ENCODE data around the gene ATP1A1. TPM values are rescaled to one million over a fixed set of nuclear protein-coding genes. Genes with fewer than 3 reads are reported as not detected.

Gene ATP1A1
- total RNA-seq, 1 donor from 2014 or later = 78.4 TPM

DNA sequence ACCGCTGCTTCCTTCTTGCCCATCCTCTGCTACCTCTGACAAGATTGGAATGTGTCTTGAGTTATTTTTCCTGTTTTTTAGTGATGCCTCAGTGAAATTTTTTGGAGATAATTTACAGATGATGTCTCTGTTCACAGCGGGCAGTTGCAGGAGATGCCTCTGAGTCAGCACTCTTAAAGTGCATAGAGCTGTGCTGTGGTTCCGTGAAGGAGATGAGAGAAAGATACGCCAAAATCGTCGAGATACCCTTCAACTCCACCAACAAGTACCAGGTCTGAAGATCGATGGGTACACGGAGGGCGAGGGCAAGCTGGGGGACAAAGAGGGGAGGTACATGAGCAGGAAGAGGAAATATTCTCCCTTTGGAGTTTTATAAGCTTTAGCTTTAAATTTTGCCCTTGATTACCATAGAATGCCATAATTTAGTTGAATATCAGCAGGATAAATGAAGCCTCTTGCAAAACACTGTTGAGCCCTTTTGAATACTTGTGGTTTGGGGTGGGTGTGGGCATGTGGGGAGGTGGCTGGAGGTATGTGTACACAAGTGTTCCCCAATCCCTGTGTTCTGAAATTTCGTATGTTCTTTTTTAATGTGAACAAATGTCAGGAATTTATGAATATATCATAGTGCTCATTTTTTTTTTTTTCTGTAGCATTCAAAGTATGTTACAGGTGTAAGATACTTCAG lies 19.8 kb downstream of the ATP1A1 start:
- Mint-ChIP-seq H3K9me3 (ENCODE audit: unreplicated experiment) (no peaks in the 10 kb centered on the region), H3K4me3 (ENCODE audit: unreplicated experiment) (no peak overlapping the region), H3K27me3 (ENCODE audit: unreplicated experiment) (peaks cover 4% of the 10 kb centered on the region), H3K4me1 (ENCODE audit: low read depth, unreplicated experiment) (no peaks in the 10 kb centered on the region), H3K27ac (ENCODE audit: unreplicated experiment) (no peak overlapping the region), H3K36me3 (ENCODE audit: unreplicated experiment) (peaks cover 13% of the 10 kb centered on the region)
- TF ChIP-seq, protein P1, sequence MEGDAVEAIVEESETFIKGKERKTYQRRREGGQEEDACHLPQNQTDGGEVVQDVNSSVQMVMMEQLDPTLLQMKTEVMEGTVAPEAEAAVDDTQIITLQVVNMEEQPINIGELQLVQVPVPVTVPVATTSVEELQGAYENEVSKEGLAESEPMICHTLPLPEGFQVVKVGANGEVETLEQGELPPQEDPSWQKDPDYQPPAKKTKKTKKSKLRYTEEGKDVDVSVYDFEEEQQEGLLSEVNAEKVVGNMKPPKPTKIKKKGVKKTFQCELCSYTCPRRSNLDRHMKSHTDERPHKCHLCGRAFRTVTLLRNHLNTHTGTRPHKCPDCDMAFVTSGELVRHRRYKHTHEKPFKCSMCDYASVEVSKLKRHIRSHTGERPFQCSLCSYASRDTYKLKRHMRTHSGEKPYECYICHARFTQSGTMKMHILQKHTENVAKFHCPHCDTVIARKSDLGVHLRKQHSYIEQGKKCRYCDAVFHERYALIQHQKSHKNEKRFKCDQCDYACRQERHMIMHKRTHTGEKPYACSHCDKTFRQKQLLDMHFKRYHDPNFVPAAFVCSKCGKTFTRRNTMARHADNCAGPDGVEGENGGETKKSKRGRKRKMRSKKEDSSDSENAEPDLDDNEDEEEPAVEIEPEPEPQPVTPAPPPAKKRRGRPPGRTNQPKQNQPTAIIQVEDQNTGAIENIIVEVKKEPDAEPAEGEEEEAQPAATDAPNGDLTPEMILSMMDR (IDR thresholded peaks at IDR 0.05; ENCODE audit: partially characterized antibody, unreplicated experiment) = no peak
- no peak for DNase-seq

DNA sequence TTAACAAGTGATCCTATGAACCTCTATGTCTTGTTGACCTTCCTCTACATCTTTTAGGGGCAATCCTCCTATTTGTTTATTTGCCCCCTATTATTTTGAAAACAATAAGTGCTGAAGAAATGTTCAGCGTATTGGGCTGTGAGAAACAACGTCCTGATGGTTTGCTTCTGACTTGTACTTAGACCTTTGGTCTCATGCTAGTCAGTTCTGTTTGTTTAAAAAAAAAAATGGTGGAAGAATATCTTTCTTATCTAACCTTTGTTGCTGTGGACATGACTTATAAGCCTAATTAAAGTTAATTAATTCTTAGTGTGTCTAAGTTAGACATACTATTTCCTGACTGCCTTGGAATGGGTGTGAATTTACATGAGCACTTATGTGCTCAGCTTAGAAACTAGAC lies 20.7 kb downstream of the ATP1A1 start:
- peaks cover 1% of the 10 kb centered on the region for H3K9me3 Mint-ChIP-seq (ENCODE audit: unreplicated experiment)
- TF ChIP-seq, protein P1 (IDR thresholded peaks at IDR 0.05; ENCODE audit: partially characterized antibody, unreplicated experiment) = no peak
- no peak overlapping the region for H3K4me3 Mint-ChIP-seq (ENCODE audit: unreplicated experiment)
- peaks cover 7% of the 10 kb centered on the region for H3K27me3 Mint-ChIP-seq (ENCODE audit: unreplicated experiment)
- no peak overlapping the region for H3K27ac Mint-ChIP-seq (ENCODE audit: unreplicated experiment)
- peaks cover 5% of the 10 kb centered on the region for H3K36me3 Mint-ChIP-seq (ENCODE audit: unreplicated experiment)
- no peak for DNase-seq
- H3K4me1 Mint-ChIP-seq (ENCODE audit: low read depth, unreplicated experiment) = no peaks in the 10 kb centered on the region

DNA sequence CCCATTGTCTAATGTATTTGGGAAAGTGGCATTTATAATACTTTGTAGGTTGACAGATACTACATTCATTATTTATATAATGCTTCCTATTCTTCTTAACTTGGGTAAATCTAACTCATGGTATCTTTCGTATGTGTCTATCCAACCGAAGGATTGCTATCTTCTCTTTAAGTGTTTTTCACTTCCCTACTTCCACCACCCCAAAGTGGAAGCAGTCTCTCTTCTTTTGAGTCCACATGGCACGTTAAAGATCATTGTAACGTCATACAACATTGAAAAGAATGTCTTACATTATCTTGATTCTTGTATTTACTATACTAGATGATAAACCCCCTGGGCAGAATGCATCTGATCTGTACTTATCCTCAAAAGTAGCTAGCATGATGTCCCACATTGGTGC lies 21.2 kb downstream of the ATP1A1 start:
- no peak overlapping the region for H3K27ac Mint-ChIP-seq (ENCODE audit: unreplicated experiment)
- H3K27me3 Mint-ChIP-seq (ENCODE audit: unreplicated experiment) = peaks cover 7% of the 10 kb centered on the region
- no peak overlapping the region for H3K4me3 Mint-ChIP-seq (ENCODE audit: unreplicated experiment)
- TF ChIP-seq, protein P1 (IDR thresholded peaks at IDR 0.05; ENCODE audit: partially characterized antibody, unreplicated experiment) = no peak
- no peaks in the 10 kb centered on the region for H3K4me1 Mint-ChIP-seq (ENCODE audit: low read depth, unreplicated experiment)
- H3K9me3 Mint-ChIP-seq (ENCODE audit: unreplicated experiment) = peaks cover 1% of the 10 kb centered on the region
- H3K36me3 Mint-ChIP-seq (ENCODE audit: unreplicated experiment) = peaks cover 5% of the 10 kb centered on the region
- no peak for DNase-seq

DNA sequence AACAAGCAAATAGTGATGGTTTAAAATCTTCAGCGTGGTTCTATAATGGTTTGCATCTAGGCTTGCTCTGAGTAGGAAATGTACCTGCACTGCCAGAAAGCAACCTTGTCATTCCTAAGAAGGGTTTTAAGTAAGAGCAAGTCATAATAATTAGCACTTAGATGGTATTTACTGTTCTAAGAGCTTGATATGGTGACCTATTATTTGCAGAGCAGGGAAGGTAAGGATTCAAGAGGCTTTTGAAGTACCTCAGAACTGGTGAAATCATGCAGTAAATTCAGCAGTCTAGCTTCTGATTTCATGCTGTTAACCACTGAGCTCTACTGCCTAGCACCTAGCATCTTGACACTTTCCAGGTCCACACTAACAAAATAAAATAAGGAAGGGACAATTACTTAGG lies 23.7 kb downstream of the ATP1A1 start:
- no peak overlapping the region for H3K4me3 Mint-ChIP-seq (ENCODE audit: unreplicated experiment)
- peaks cover 9% of the 10 kb centered on the region for H3K27me3 Mint-ChIP-seq (ENCODE audit: unreplicated experiment)
- TF ChIP-seq, protein P1 (IDR thresholded peaks at IDR 0.05; ENCODE audit: partially characterized antibody, unreplicated experiment) = no peak
- no peaks in the 10 kb centered on the region for H3K4me1 Mint-ChIP-seq (ENCODE audit: low read depth, unreplicated experiment)
- peaks cover 1% of the 10 kb centered on the region for H3K9me3 Mint-ChIP-seq (ENCODE audit: unreplicated experiment)
- no peak for DNase-seq
- peaks cover 4% of the 10 kb centered on the region for H3K36me3 Mint-ChIP-seq (ENCODE audit: unreplicated experiment)
- H3K27ac Mint-ChIP-seq (ENCODE audit: unreplicated experiment) = no peak overlapping the region

DNA sequence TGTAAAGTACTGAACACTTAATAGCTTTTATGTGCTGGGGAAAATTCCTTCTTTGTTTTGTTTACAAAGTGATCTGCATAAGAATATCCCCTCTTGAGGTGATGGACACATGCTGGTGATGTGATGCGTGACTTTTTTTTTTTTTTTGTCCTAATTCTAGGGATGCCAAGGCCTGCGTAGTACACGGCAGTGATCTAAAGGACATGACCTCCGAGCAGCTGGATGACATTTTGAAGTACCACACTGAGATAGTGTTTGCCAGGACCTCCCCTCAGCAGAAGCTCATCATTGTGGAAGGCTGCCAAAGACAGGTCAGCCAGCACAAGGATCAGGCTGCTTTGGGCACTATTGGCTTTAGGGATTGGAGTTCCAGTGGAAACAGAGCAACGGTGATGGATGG lies 24.7 kb downstream of the ATP1A1 start:
- Mint-ChIP-seq H3K9me3 (ENCODE audit: unreplicated experiment) (peaks cover 1% of the 10 kb centered on the region), H3K36me3 (ENCODE audit: unreplicated experiment) (peaks cover 4% of the 10 kb centered on the region), H3K27ac (ENCODE audit: unreplicated experiment) (no peak overlapping the region), H3K4me3 (ENCODE audit: unreplicated experiment) (no peak overlapping the region), H3K4me1 (ENCODE audit: low read depth, unreplicated experiment) (no peaks in the 10 kb centered on the region), H3K27me3 (ENCODE audit: unreplicated experiment) (peaks cover 9% of the 10 kb centered on the region)
- TF ChIP-seq, protein P1 (IDR thresholded peaks at IDR 0.05; ENCODE audit: partially characterized antibody, unreplicated experiment) = no peak
- no peak for DNase-seq

Data from glutamatergic neuron (in vitro differentiated cells).